GM19372 (cell line): ENCODE data around the gene TK1.
"Not testable (repeated sequence)": the region's sequence is repeated elsewhere in the genome, so short reads cannot be mapped to it uniquely, and the experiment has no call there.

ENCODE experiments used
- ATAC-seq: cut with Tn5 transposase; IDR thresholded peaks from one replicate; pipeline ENCODE4 v1.9.1; 2021; ENCODE audit warnings: mild to moderate bottlenecking, low read depth, moderate library complexity; ENCODE audit not compliant: unreplicated experiment

Gene TK1

GRCh38 chr17:78154903-78155811 is 31.7 kb downstream of the TK1 start:
- no peak for ATAC-seq

- ATAC-seq: no peak
Measured at GRCh38 chr17:78151514-78152008, 35.3 kb downstream of the TK1 start.

GRCh38 chr17:78148286-78149016 is 38.4 kb downstream of the TK1 start:
- ATAC-seq: no peak

- no peak for ATAC-seq
Measured at GRCh38 chr17:78147315-78147998, 39.4 kb downstream of the TK1 start.

GRCh38 chr17:78146881-78147280 is 40.0 kb downstream of the TK1 start:
- no peak for ATAC-seq

- ATAC-seq: no peak
Measured at GRCh38 chr17:78146471-78146869, 40.4 kb downstream of the TK1 start.

- no peak for ATAC-seq
Measured at GRCh38 chr17:78144736-78145641, 41.9 kb downstream of the TK1 start.

GRCh38 chr17:78144147-78144719 is 42.6 kb downstream of the TK1 start:
- no peak for ATAC-seq

GRCh38 chr17:78143214-78144146 is 43.4 kb downstream of the TK1 start:
- ATAC-seq: no peak

- ATAC-seq: no peak
Measured at GRCh38 chr17:78142119-78142861, 44.6 kb downstream of the TK1 start.

GRCh38 chr17:78141437-78142118 is 45.3 kb downstream of the TK1 start:
- no peak for ATAC-seq

GRCh38 chr17:78140169-78141051 is 46.4 kb downstream of the TK1 start:
- peak; percentile 77 for ATAC-seq

- not testable (repeated sequence) for ATAC-seq
Measured at GRCh38 chr17:78139861-78140168, 47.0 kb downstream of the TK1 start.

- no peak for ATAC-seq
Measured at GRCh38 chr17:78138204-78139060, 48.4 kb downstream of the TK1 start.

- no peak for ATAC-seq
Measured at GRCh38 chr17:78137392-78138203, 49.3 kb downstream of the TK1 start.
